CD14-positive monocyte (primary cell): ENCODE measurements around the gene CHURC1. TPM values are rescaled to one million over a fixed set of nuclear protein-coding genes. Genes with fewer than 3 reads are reported as not detected.

ENCODE experiments used
- DNase-seq, 3 donors: peaks; one replicate each; pipeline ENCODE4 v3.0.0-alpha.2; 2011 to 2022
- H2AFZ ChIP-seq: 2 replicates; pipeline ENCODE4 v1.6.0; 2012; ENCODE audit warnings: mild to moderate bottlenecking, low read depth, low read length, inconsistent platforms; ENCODE audit not compliant: insufficient read depth, poor library complexity, severe bottlenecking
- H3K27ac ChIP-seq, 2 donors: 1 replicate in 1 of 2; 2 replicates in 1 of 2; pipeline ENCODE4 v1.5.1; 2012 to 2013; ENCODE audit warnings: low read length in 2 of 2, control low read depth in 1 of 2, inconsistent platforms in 1 of 2, low read depth in 1 of 2, mild to moderate bottlenecking in 1 of 2
- H3K27me3 ChIP-seq, 2 donors: one replicate each; pipeline versions ENCODE4 v1.6.0 to v1.6.1; 2011 to 2013; ENCODE audit warnings: low read length in 2 of 2; ENCODE audit not compliant: control insufficient read depth in 2 of 2, insufficient read depth in 2 of 2
- H3K36me3 ChIP-seq, 2 donors: replicated peaks in 1 of 2; 1 replicate in 1 of 2; 2 replicates in 1 of 2; pipeline versions ENCODE4 v1.5.1 to v1.6.1; 2012 to 2013; ENCODE audit warnings: low read length in 2 of 2, control low read depth in 1 of 2, inconsistent platforms in 1 of 2, mild to moderate bottlenecking in 1 of 2; ENCODE audit not compliant: insufficient read depth in 2 of 2, control insufficient read depth in 1 of 2
- H3K4me1 ChIP-seq, 2 donors: 1 replicate in 1 of 2; 2 replicates in 1 of 2; pipeline versions ENCODE4 v1.5.1 to v1.6.1; 2012 to 2013; ENCODE audit warnings: low read length in 2 of 2, control low read depth in 1 of 2, inconsistent platforms in 1 of 2, mild to moderate bottlenecking in 1 of 2, moderate library complexity in 1 of 2; ENCODE audit not compliant: insufficient read depth in 2 of 2, control insufficient read depth in 1 of 2
- H3K4me2 ChIP-seq: replicated peaks from 2 replicates; pipeline ENCODE3; 2012; ENCODE audit warnings: low read length, moderate library complexity, mild to moderate bottlenecking; ENCODE audit not compliant: poor library complexity, severe bottlenecking; ENCODE audit errors: extremely low read depth
- H3K4me3 ChIP-seq, 3 experiments: fragments of 200-600 bp in 1 of 3; sonication (generic) in 1 of 3; replicated peaks in 1 of 3; 1 replicate in 2 of 3; 2 replicates in 1 of 3; pipeline ENCODE4 v1.5.1; 2011 to 2013; ENCODE audit warnings: low read length in 3 of 3, mild to moderate bottlenecking in 3 of 3, control low read depth in 2 of 3, low read depth in 2 of 3, inconsistent platforms in 1 of 3, moderate library complexity in 1 of 3
- H3K79me2 ChIP-seq: 2 replicates; pipeline ENCODE4 v1.6.0; 2012; ENCODE audit warnings: mild to moderate bottlenecking, control low read depth, inconsistent platforms, low read length, moderate library complexity; ENCODE audit not compliant: insufficient read depth
- H3K9ac ChIP-seq: 2 replicates; pipeline ENCODE4 v1.6.0; 2017; ENCODE audit warnings: low read length, mild to moderate bottlenecking; ENCODE audit not compliant: insufficient read depth, poor library complexity, severe bottlenecking
- H3K9me3 ChIP-seq, 2 donors: replicated peaks in 1 of 2; 1 replicate in 1 of 2; 2 replicates in 1 of 2; pipeline versions ENCODE4 v1.5.1 to v1.6.1; 2012 to 2013; ENCODE audit warnings: low read length in 2 of 2, control low read depth in 1 of 2; ENCODE audit not compliant: control insufficient read depth in 1 of 2, insufficient read depth in 1 of 2
- H4K20me1 ChIP-seq: 2 replicates; pipeline ENCODE4 v1.6.0; 2012; ENCODE audit warnings: mild to moderate bottlenecking, low read length, control low read depth, moderate library complexity; ENCODE audit not compliant: insufficient read depth
- H3K27ac Mint-ChIP-seq, 7 donors: one replicate each; pipeline ENCODE4 v1.8.0; 2020; ENCODE audit warnings: mild to moderate bottlenecking in 7 of 7, mixed read lengths in 7 of 7, moderate library complexity in 6 of 7, inconsistent platforms in 2 of 7
- H3K27me3 Mint-ChIP-seq, 3 donors: one replicate each; pipeline ENCODE4 v1.8.0; 2021 to 2022; ENCODE audit warnings: low read depth in 3 of 3, mild to moderate bottlenecking in 3 of 3, mixed read lengths in 3 of 3, moderate library complexity in 3 of 3, inconsistent platforms in 1 of 3
- H3K36me3 Mint-ChIP-seq, 2 donors: one replicate each; pipeline ENCODE4 v1.8.0; 2020; ENCODE audit warnings: mixed read lengths in 2 of 2, inconsistent platforms in 1 of 2, mild to moderate bottlenecking in 1 of 2
- H3K4me1 Mint-ChIP-seq: one replicate; pipeline ENCODE4 v1.8.0; 2020; ENCODE audit warnings: mild to moderate bottlenecking, mixed read lengths
- H3K4me3 Mint-ChIP-seq, 2 donors: one replicate each; pipeline ENCODE4 v1.8.0; 2020; ENCODE audit warnings: mild to moderate bottlenecking in 2 of 2, mixed read lengths in 2 of 2, moderate library complexity in 1 of 2
- H3K9me3 Mint-ChIP-seq, 7 donors: one replicate each; pipeline ENCODE4 v1.8.0; 2020 to 2022; ENCODE audit warnings: mixed read lengths in 7 of 7, mild to moderate bottlenecking in 6 of 7, moderate library complexity in 6 of 7, inconsistent platforms in 2 of 7
- CTCF ChIP-seq: fragments of 200-600 bp; IDR thresholded peaks from one replicate; pipeline ENCODE4 v1.8.0; 2022; ENCODE audit warnings: antibody characterized with exemption, mild to moderate bottlenecking
- WGBS: methylation state at CpG from one replicate; pipeline ENCODE4 v1.1.5; 2013; ENCODE audit warnings: missing lambda C conversion rate; ENCODE audit not compliant: insufficient coverage; 5-methylcytosine and 5-hydroxymethylcytosine counted together
- intact Hi-C, 2 donors: fragments of 100-400 bp; cut with micrococcal nuclease; formaldehyde crosslinking; loops; one replicate each; pipeline versions ENCODE4 v1.15.0 to v1.15.1; 2023
- polyA plus RNA-seq, 3 donors: library from polyadenylated mRNA; depleted of rRNA in 1 of 3; unstranded in 2 of 3; stranded (reverse) in 1 of 3; fragments of 300-500 nt in 2 of 3; fragments of >200 nt in 1 of 3; fragmentation: Illumina TruSeq in 2 of 3; gene quantifications; 1 replicate in 2 of 3; 2 replicates in 1 of 3; pipeline ENCODE4 v1.2.3, GENCODE V29; 2012 to 2021

The CHURC1 gene
- polyA plus RNA-seq, 3 donors: 31.1 to 98.3 (median 81.2) TPM

- H3K36me3 ChIP-seq: no peaks in the 10 kb centered on the region
- peaks cover 0 to 2% (median 0%) of the 10 kb centered on the region in 7 donors for H3K9me3 Mint-ChIP-seq
- intact Hi-C loops: loop anchor here (5.0 kb wide), 1 partner anchor 69 kb away; no protein-coding TSS in a partner anchor
- no peak overlapping the region for H3K9ac ChIP-seq
- H3K36me3 Mint-ChIP-seq: no peaks in the 10 kb centered on the region
- H3K27ac Mint-ChIP-seq: no peak overlapping the region
- H3K4me1 ChIP-seq: no peaks in the 10 kb centered on the region
- no peak overlapping the region for H3K4me3 Mint-ChIP-seq
- no peak for DNase-seq
- peaks cover 0 to 7% of the 10 kb centered on the region in 2 donors for H3K27me3 ChIP-seq
- no peaks in the 10 kb centered on the region for H3K9me3 ChIP-seq
- H3K27me3 Mint-ChIP-seq: peaks cover 9 to 18% (median 15%) of the 10 kb centered on the region in 3 donors
- no peak overlapping the region for H3K27ac ChIP-seq
- H3K4me2 ChIP-seq: no peak overlapping the region
- no peak overlapping the region for H2AFZ ChIP-seq
- H3K79me2 ChIP-seq: no peaks in the 10 kb centered on the region
- H3K4me1 Mint-ChIP-seq: no peaks in the 10 kb centered on the region
- H3K4me3 ChIP-seq: no peak overlapping the region
- no peaks in the 10 kb centered on the region for H4K20me1 ChIP-seq
- 100% methylated on average over 2 of the region's 4 CpGs for WGBS
- TF ChIP-seq CTCF: no peak
These were observed 22.9 kb upstream of the CHURC1 start for GRCh38 chr14:64891173-64891838.

- Histone ChIP-seq H3K9ac (no peak overlapping the region), H3K79me2 (no peaks in the 10 kb centered on the region), H3K36me3 (no peaks in the 10 kb centered on the region), H3K9me3 (no peaks in the 10 kb centered on the region), H3K27me3 (peaks cover 0 to 9% of the 10 kb centered on the region in 2 donors), H2AFZ (no peak overlapping the region), H3K4me1 (no peaks in the 10 kb centered on the region), H3K27ac (no peak overlapping the region), H4K20me1 (no peaks in the 10 kb centered on the region), H3K4me2 (no peak overlapping the region), H3K4me3 (no peak overlapping the region)
- Mint-ChIP-seq H3K27me3 (peaks cover 9 to 19% (median 12%) of the 10 kb centered on the region in 3 donors), H3K36me3 (no peaks in the 10 kb centered on the region), H3K4me1 (no peaks in the 10 kb centered on the region), H3K4me3 (no peak overlapping the region), H3K9me3 (peaks cover 0 to 2% (median 0%) of the 10 kb centered on the region in 7 donors), H3K27ac (no peak overlapping the region)
- peak; percentile 69 for TF ChIP-seq CTCF
- WGBS: no CpG with 5 or more reads among the region's 2 CpGs
- intact Hi-C loops: loop anchor here (5.0 kb wide), 1 partner anchor 70 kb away; no protein-coding TSS in a partner anchor
- DNase-seq: peak in 2 of 3 donors; percentile 45 to 59
These were observed 22.3 kb upstream of the CHURC1 start for GRCh38 chr14:64891839-64892375.
